GM12878 (cell line): ENCODE measurements around the gene ATN1. TPM values are rescaled to one million over a fixed set of nuclear protein-coding genes. Genes with fewer than 3 reads are reported as not detected.

Source experiments
- CHD2 ChIP-seq: IDR thresholded peaks from 2 replicates; pipeline ENCODE4 v1.6.1; 2011; ENCODE audit warnings: low read depth, low read length, improper control_type of control experiment, borderline replicate concordance
- CREM ChIP-seq: IDR thresholded peaks from 2 replicates; pipeline ENCODE4 v1.6.1; 2014; ENCODE audit warnings: antibody characterized with exemption, low read depth
- EGR1 ChIP-seq, 2 experiments: IDR thresholded peaks; 1 replicate in 1 of 2; 2 replicates in 1 of 2; pipeline ENCODE4 v1.6.1; 2011 to 2012; ENCODE audit warnings: low read depth in 2 of 2, low read length in 2 of 2, borderline replicate concordance in 1 of 2, mild to moderate bottlenecking in 1 of 2, moderate library complexity in 1 of 2
- NFIC ChIP-seq: IDR thresholded peaks from 2 replicates; pipeline ENCODE4 v1.6.1; 2012; ENCODE audit warnings: low read depth, mild to moderate bottlenecking, inconsistent platforms, low read length, moderate library complexity
- NFYA ChIP-seq: IDR thresholded peaks from 2 replicates; pipeline ENCODE4 v1.6.1; 2011; ENCODE audit warnings: low read depth, mild to moderate bottlenecking, low read length, improper control_type of control experiment, borderline replicate concordance
- PAX8 ChIP-seq: fragments of 450-650 bp; IDR thresholded peaks from 2 replicates; pipeline ENCODE4 v1.6.1; 2017; ENCODE audit warnings: mild to moderate bottlenecking, moderate library complexity
- POLR2AphosphoS2 ChIP-seq: IDR thresholded peaks from 2 replicates; pipeline ENCODE4 v1.6.1; 2011; ENCODE audit warnings: low read depth, mild to moderate bottlenecking, low read length, improper control_type of control experiment, moderate library complexity
- SREBF2 ChIP-seq: IDR thresholded peaks from 2 replicates; pipeline ENCODE4 v1.6.1; 2012; ENCODE audit warnings: mild to moderate bottlenecking, low read length
- TBL1XR1 ChIP-seq: IDR thresholded peaks from 2 replicates; pipeline ENCODE4 v1.6.1; 2012; ENCODE audit warnings: low read depth, low read length, improper control_type of control experiment
- ZBTB40 ChIP-seq: fragments of 450-650 bp; IDR thresholded peaks from 2 replicates; pipeline ENCODE4 v1.6.1; 2016; ENCODE audit warnings: mild to moderate bottlenecking, moderate library complexity, borderline replicate concordance
- polyA plus RNA-seq, 11 experiments: library from polyadenylated mRNA; depleted of rRNA in 4 of 11; unstranded in 6 of 11; stranded (reverse) in 5 of 11; fragments of >200 nt; fragmentation: Nextera tagmentation in 4 of 11; fragmentation: Illumina TruSeq in 1 of 11; extraction: Ambion mirVana in 4 of 11; extraction: Trizol in 1 of 11; gene quantifications; 1 replicate in 1 of 11; 2 replicates in 10 of 11; pipeline versions ENCODE4 v1.2.1 to v1.2.3, GENCODE V29; 2011 to 2016; ENCODE audit warnings: inconsistent platforms in 2 of 11, missing spikeins in 2 of 11, low read depth in 1 of 11
- total RNA-seq, 4 experiments: library from RNA; depleted of rRNA in 3 of 4; stranded (reverse); fragments of >200 nt in 3 of 4; fragmentation: Illumina TruSeq in 1 of 4; extraction: Trizol in 1 of 4; gene quantifications; 2 replicates each; pipeline versions ENCODE4 v1.2.1 to v1.2.3, GENCODE V29; 2013 to 2021
- TF ChIP-seq, protein P1 (sequence below): IDR thresholded peaks from 2 replicates; pipeline ENCODE4 v1.6.1; 2011; ENCODE audit warnings: borderline replicate concordance, low read depth, mild to moderate bottlenecking, moderate library complexity, low read length; ENCODE audit not compliant: insufficient read depth, poor library complexity, severe bottlenecking
- TF ChIP-seq, protein P2 (sequence below): IDR thresholded peaks from 2 replicates; pipeline ENCODE4 v1.6.1; 2012; ENCODE audit warnings: improper control_type of control experiment, low read depth, low read length; ENCODE audit not compliant: insufficient replicate concordance
- TF ChIP-seq, protein P3 (sequence below): fragments of 450-650 bp; IDR thresholded peaks from 2 replicates; pipeline ENCODE4 v1.6.1; 2017; ENCODE audit warnings: antibody characterized with exemption, mild to moderate bottlenecking, moderate library complexity

Gene ATN1
- total and polyA plus RNA-seq, 10 of the 15 experiments (the other 5 are each of a cell fraction or from before 2014, with no cell fraction given), result 0.08 to 44.5 (median 5.0) TPM

DNA sequence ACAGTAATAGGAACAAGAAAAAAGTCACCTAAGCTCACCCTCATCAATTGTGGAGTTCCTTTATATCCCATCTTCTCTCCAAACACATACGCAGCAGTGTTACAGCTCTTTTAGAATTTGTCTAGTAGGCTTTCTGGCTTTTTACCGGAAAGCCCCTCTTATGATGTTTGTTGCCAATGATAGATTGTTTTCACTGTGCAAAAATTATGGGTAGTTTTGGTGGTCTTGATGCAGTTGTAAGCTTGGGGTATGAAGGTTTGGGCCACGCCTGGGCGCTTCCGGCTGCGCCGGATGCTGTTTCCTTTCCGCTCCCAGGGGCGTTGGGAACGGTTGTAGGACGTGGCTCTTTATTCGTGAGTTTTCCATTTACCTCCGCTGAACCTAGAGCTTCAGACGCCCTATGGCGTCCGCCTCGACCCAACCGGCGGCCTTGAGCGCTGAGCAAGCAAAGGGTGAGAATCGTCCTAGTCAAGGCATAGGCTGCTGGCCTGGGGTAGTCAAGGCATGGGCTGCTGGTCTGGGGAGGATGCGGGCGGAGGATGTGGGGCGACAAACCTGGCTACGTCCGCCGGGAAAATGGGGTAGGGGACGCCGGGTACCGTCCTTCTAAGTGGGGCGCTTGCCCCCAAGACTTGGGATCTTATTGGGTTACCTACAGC lies 16.1 kb downstream of the ATN1 start, which contains the start of the genes C12orf57 and RNU7-1 (continued):
- TF ChIP-seq EGR1 (IDR thresholded peaks at IDR 0.05; ENCODE audit: borderline replicate concordance in 1 of 2, low read depth in 2 of 2, low read length in 2 of 2) (peak in 1 of 2 experiments; percentile 76; a peak in 1 of 3 replicates), NFYA (no peak), NFIC (no peak), POLR2AphosphoS2 (peak; percentile 100), SREBF2 (no peak), PAX8 (0 out of 2 replicates have a peak, but pooled peaks have one; percentile 38), ZBTB40 (peak; percentile 76; the same call in 1 of the 2 replicates), TBL1XR1 (peak; percentile 97), CREM (peak; percentile 90), CHD2 (peak; percentile 82; the same call in 1 of the 2 replicates)
- TF ChIP-seq, protein P1, sequence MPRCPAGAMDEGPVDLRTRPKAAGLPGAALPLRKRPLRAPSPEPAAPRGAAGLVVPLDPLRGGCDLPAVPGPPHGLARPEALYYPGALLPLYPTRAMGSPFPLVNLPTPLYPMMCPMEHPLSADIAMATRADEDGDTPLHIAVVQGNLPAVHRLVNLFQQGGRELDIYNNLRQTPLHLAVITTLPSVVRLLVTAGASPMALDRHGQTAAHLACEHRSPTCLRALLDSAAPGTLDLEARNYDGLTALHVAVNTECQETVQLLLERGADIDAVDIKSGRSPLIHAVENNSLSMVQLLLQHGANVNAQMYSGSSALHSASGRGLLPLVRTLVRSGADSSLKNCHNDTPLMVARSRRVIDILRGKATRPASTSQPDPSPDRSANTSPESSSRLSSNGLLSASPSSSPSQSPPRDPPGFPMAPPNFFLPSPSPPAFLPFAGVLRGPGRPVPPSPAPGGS, result peak; percentile 91
- TF ChIP-seq, protein P2, sequence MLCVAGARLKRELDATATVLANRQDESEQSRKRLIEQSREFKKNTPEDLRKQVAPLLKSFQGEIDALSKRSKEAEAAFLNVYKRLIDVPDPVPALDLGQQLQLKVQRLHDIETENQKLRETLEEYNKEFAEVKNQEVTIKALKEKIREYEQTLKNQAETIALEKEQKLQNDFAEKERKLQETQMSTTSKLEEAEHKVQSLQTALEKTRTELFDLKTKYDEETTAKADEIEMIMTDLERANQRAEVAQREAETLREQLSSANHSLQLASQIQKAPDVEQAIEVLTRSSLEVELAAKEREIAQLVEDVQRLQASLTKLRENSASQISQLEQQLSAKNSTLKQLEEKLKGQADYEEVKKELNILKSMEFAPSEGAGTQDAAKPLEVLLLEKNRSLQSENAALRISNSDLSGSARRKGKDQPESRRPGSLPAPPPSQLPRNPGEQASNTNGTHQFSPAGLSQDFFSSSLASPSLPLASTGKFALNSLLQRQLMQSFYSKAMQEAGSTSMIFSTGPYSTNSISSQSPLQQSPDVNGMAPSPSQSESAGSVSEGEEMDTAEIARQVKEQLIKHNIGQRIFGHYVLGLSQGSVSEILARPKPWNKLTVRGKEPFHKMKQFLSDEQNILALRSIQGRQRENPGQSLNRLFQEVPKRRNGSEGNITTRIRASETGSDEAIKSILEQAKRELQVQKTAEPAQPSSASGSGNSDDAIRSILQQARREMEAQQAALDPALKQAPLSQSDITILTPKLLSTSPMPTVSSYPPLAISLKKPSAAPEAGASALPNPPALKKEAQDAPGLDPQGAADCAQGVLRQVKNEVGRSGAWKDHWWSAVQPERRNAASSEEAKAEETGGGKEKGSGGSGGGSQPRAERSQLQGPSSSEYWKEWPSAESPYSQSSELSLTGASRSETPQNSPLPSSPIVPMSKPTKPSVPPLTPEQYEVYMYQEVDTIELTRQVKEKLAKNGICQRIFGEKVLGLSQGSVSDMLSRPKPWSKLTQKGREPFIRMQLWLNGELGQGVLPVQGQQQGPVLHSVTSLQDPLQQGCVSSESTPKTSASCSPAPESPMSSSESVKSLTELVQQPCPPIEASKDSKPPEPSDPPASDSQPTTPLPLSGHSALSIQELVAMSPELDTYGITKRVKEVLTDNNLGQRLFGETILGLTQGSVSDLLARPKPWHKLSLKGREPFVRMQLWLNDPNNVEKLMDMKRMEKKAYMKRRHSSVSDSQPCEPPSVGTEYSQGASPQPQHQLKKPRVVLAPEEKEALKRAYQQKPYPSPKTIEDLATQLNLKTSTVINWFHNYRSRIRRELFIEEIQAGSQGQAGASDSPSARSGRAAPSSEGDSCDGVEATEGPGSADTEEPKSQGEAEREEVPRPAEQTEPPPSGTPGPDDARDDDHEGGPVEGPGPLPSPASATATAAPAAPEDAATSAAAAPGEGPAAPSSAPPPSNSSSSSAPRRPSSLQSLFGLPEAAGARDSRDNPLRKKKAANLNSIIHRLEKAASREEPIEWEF, result peak; percentile 34
- TF ChIP-seq, protein P3, sequence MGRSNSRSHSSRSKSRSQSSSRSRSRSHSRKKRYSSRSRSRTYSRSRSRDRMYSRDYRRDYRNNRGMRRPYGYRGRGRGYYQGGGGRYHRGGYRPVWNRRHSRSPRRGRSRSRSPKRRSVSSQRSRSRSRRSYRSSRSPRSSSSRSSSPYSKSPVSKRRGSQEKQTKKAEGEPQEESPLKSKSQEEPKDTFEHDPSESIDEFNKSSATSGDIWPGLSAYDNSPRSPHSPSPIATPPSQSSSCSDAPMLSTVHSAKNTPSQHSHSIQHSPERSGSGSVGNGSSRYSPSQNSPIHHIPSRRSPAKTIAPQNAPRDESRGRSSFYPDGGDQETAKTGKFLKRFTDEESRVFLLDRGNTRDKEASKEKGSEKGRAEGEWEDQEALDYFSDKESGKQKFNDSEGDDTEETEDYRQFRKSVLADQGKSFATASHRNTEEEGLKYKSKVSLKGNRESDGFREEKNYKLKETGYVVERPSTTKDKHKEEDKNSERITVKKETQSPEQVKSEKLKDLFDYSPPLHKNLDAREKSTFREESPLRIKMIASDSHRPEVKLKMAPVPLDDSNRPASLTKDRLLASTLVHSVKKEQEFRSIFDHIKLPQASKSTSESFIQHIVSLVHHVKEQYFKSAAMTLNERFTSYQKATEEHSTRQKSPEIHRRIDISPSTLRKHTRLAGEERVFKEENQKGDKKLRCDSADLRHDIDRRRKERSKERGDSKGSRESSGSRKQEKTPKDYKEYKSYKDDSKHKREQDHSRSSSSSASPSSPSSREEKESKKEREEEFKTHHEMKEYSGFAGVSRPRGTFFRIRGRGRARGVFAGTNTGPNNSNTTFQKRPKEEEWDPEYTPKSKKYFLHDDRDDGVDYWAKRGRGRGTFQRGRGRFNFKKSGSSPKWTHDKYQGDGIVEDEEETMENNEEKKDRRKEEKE, result peak; percentile 75
